MM.1S (cell line): ENCODE results near the gene CC2D2A.
"Not testable (repeated sequence)": the region's sequence is repeated elsewhere in the genome, so short reads cannot be mapped to it uniquely, and the experiment has no call there.

Experiments used
- EZH2 ChIP-seq: fragments of 300-600 bp; sonication (generic); optimal IDR thresholded peaks from 2 replicates; pipeline ENCODE3; 2017; ENCODE audit warnings: low read depth, mild to moderate bottlenecking, antibody characterized with exemption, low read length, mixed read lengths
- EZH2phosphoT487 ChIP-seq: fragments of 300-600 bp; sonication (generic); IDR thresholded peaks from 2 replicates; pipeline ENCODE4 v1.6.1; 2018; ENCODE audit warnings: antibody characterized with exemption, low read length
- TF ChIP-seq, protein P1 (sequence below): fragments of 300-600 bp; sonication (generic); IDR thresholded peaks from 2 replicates; pipeline ENCODE4 v1.5.1; 2016; ENCODE audit warnings: antibody characterized with exemption, low read length, mixed read lengths

- not testable (repeated sequence) for TF ChIP-seq EZH2, EZH2phosphoT487
- TF ChIP-seq, protein P1, sequence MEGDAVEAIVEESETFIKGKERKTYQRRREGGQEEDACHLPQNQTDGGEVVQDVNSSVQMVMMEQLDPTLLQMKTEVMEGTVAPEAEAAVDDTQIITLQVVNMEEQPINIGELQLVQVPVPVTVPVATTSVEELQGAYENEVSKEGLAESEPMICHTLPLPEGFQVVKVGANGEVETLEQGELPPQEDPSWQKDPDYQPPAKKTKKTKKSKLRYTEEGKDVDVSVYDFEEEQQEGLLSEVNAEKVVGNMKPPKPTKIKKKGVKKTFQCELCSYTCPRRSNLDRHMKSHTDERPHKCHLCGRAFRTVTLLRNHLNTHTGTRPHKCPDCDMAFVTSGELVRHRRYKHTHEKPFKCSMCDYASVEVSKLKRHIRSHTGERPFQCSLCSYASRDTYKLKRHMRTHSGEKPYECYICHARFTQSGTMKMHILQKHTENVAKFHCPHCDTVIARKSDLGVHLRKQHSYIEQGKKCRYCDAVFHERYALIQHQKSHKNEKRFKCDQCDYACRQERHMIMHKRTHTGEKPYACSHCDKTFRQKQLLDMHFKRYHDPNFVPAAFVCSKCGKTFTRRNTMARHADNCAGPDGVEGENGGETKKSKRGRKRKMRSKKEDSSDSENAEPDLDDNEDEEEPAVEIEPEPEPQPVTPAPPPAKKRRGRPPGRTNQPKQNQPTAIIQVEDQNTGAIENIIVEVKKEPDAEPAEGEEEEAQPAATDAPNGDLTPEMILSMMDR, result not testable (repeated sequence)
Measured at GRCh38 chr4:15614891-15615290, 145.2 kb downstream of the CC2D2A start.
